ENCODE data around the gene SCAMP5. TPM values are rescaled to one million over a fixed set of nuclear protein-coding genes. Genes with fewer than 3 reads are reported as not detected.

The SCAMP5 gene
- polyA plus RNA-seq, 1 donor (not counting 4 experiments of a cell fraction or from before 2014, with no cell fraction given) = 1.9 TPM

GRCh38 chr15:74964794-74965193 is 30.6 kb upstream of the SCAMP5 start:
- no peak for TF ChIP-seq EZH2 (IDR thresholded peaks at IDR 0.05; ENCODE audit: low read length)
- TF ChIP-seq, protein P1, sequence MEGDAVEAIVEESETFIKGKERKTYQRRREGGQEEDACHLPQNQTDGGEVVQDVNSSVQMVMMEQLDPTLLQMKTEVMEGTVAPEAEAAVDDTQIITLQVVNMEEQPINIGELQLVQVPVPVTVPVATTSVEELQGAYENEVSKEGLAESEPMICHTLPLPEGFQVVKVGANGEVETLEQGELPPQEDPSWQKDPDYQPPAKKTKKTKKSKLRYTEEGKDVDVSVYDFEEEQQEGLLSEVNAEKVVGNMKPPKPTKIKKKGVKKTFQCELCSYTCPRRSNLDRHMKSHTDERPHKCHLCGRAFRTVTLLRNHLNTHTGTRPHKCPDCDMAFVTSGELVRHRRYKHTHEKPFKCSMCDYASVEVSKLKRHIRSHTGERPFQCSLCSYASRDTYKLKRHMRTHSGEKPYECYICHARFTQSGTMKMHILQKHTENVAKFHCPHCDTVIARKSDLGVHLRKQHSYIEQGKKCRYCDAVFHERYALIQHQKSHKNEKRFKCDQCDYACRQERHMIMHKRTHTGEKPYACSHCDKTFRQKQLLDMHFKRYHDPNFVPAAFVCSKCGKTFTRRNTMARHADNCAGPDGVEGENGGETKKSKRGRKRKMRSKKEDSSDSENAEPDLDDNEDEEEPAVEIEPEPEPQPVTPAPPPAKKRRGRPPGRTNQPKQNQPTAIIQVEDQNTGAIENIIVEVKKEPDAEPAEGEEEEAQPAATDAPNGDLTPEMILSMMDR (optimal IDR thresholded peaks at IDR 0.05 in 1 of 3, IDR thresholded peaks at IDR 0.05 in 1 of 3, conservative IDR thresholded peaks at IDR 0.05 in 1 of 3; ENCODE audit: extremely low read depth in 1 of 3, insufficient read depth in 2 of 3, low read length in 3 of 3) = no peak
- Histone ChIP-seq H3K9me1 (ENCODE audit: control insufficient read depth, extremely low read depth, insufficient read depth, low read length) (no peaks in the 10 kb centered on the region), H3K4me3 (ENCODE audit: control insufficient read depth in 2 of 3, extremely low read depth in 1 of 3, insufficient read depth in 2 of 3, low read depth in 1 of 3, low read length in 3 of 3) (no peak overlapping the region), H3K9ac (ENCODE audit: control insufficient read depth, extremely low read depth, insufficient read depth, low read length) (no peak overlapping the region), H3K79me2 (ENCODE audit: control insufficient read depth, insufficient read depth, low read length) (no peaks in the 10 kb centered on the region), H3K36me3 (ENCODE audit: control insufficient read depth in 2 of 2, extremely low read depth in 1 of 2, insufficient read depth in 2 of 2, low read length in 2 of 2) (no peaks in the 10 kb centered on the region), H2AFZ (ENCODE audit: control insufficient read depth, low read length) (no peak overlapping the region), H4K20me1 (ENCODE audit: control insufficient read depth, extremely low read depth, insufficient read depth, low read length) (no peaks in the 10 kb centered on the region), H3K4me2 (ENCODE audit: control insufficient read depth, extremely low read depth, insufficient read depth, low read depth, low read length) (peak overlapping the region; percentile 1), H3K9me3 (ENCODE audit: control insufficient read depth, low read depth, low read length) (no peaks in the 10 kb centered on the region), H3K27me3 (ENCODE audit: control insufficient read depth, extremely low read depth, insufficient read depth, low read length) (peaks cover 3% of the 10 kb centered on the region), H3K27ac (ENCODE audit: control insufficient read depth, insufficient read depth, low read length) (no peak overlapping the region), H3K4me1 (ENCODE audit: control insufficient read depth, extremely low read depth, insufficient read depth, low read length) (peaks cover 15% of the 10 kb centered on the region)
- FAIRE-seq = no peak
- dilution Hi-C loops (cut with MboI; ENCODE audit: extremely low pct_ligation_motif_present, low sequenced_read_pairs) = no loop called here
- no peak for DNase-seq (ENCODE audit: low read depth, low spot score)

GRCh38 chr15:74967670-74968069 is 27.7 kb upstream of the SCAMP5 start:
- Histone ChIP-seq H3K9me1 (ENCODE audit: control insufficient read depth, extremely low read depth, insufficient read depth, low read length) (no peaks in the 10 kb centered on the region), H3K9me3 (ENCODE audit: control insufficient read depth, low read depth, low read length) (no peaks in the 10 kb centered on the region), H3K27ac (ENCODE audit: control insufficient read depth, insufficient read depth, low read length) (no peak overlapping the region), H3K4me3 (ENCODE audit: control insufficient read depth in 2 of 3, extremely low read depth in 1 of 3, insufficient read depth in 2 of 3, low read depth in 1 of 3, low read length in 3 of 3) (no peak overlapping the region), H2AFZ (ENCODE audit: control insufficient read depth, low read length) (no peak overlapping the region), H3K27me3 (ENCODE audit: control insufficient read depth, extremely low read depth, insufficient read depth, low read length) (no peaks in the 10 kb centered on the region), H3K4me2 (ENCODE audit: control insufficient read depth, extremely low read depth, insufficient read depth, low read depth, low read length) (no peak overlapping the region), H3K4me1 (ENCODE audit: control insufficient read depth, extremely low read depth, insufficient read depth, low read length) (peaks cover 15% of the 10 kb centered on the region), H3K9ac (ENCODE audit: control insufficient read depth, extremely low read depth, insufficient read depth, low read length) (no peak overlapping the region), H3K36me3 (ENCODE audit: control insufficient read depth in 2 of 2, extremely low read depth in 1 of 2, insufficient read depth in 2 of 2, low read length in 2 of 2) (no peaks in the 10 kb centered on the region), H3K79me2 (ENCODE audit: control insufficient read depth, insufficient read depth, low read length) (no peaks in the 10 kb centered on the region), H4K20me1 (ENCODE audit: control insufficient read depth, extremely low read depth, insufficient read depth, low read length) (no peaks in the 10 kb centered on the region)
- no peak for DNase-seq (ENCODE audit: low read depth, low spot score)
- TF ChIP-seq, protein P1 (optimal IDR thresholded peaks at IDR 0.05 in 1 of 3, IDR thresholded peaks at IDR 0.05 in 1 of 3, conservative IDR thresholded peaks at IDR 0.05 in 1 of 3; ENCODE audit: extremely low read depth in 1 of 3, insufficient read depth in 2 of 3, low read length in 3 of 3) = no peak
- no peak for TF ChIP-seq EZH2 (IDR thresholded peaks at IDR 0.05; ENCODE audit: low read length)
- FAIRE-seq = peak; percentile 44
- dilution Hi-C loops (cut with MboI; ENCODE audit: extremely low pct_ligation_motif_present, low sequenced_read_pairs) = no loop called here

Data from keratinocyte (primary cell).